GM12878 (cell line): ENCODE measurements around the gene NTPCR. TPM values are rescaled to one million over a fixed set of nuclear protein-coding genes. Genes with fewer than 3 reads are reported as not detected.

Experiments
- ATF7 ChIP-seq: fragments of 450-650 bp; IDR thresholded peaks from 2 replicates; pipeline ENCODE4 v1.6.1; 2016; ENCODE audit warnings: low read depth, mild to moderate bottlenecking
- BACH1 ChIP-seq: fragments of 450-650 bp; IDR thresholded peaks from 2 replicates; pipeline ENCODE4 v1.6.1; 2017; ENCODE audit warnings: mild to moderate bottlenecking, borderline replicate concordance
- CBX3 ChIP-seq: fragments of 200-600 bp; sonication (generic); IDR thresholded peaks from 2 replicates; pipeline ENCODE4 v1.6.1; 2016; ENCODE audit warnings: low read depth, borderline replicate concordance
- E2F8 ChIP-seq: fragments of 450-650 bp; IDR thresholded peaks from 2 replicates; pipeline ENCODE4 v1.6.1; 2018; ENCODE audit warnings: mild to moderate bottlenecking, low read depth, moderate library complexity; ENCODE audit not compliant: partially characterized antibody
- EED ChIP-seq: sonication (generic); IDR thresholded peaks from 2 replicates; pipeline ENCODE4 v1.6.1; 2016; ENCODE audit warnings: antibody characterized with exemption, low read depth
- EP300 ChIP-seq, 2 experiments: fragments of 150-350 bp in 1 of 2; IDR thresholded peaks; 2 replicates each; pipeline ENCODE4 v1.6.1; 2011 to 2012; ENCODE audit warnings: low read depth in 2 of 2, low read length in 2 of 2, borderline replicate concordance in 1 of 2, improper control_type of control experiment in 1 of 2, inconsistent platforms in 1 of 2; ENCODE audit not compliant: control insufficient read depth in 1 of 2
- ETV6 ChIP-seq, 2 experiments: fragments of 450-650 bp in 1 of 2; IDR thresholded peaks in 1 of 2; conservative IDR thresholded peaks in 1 of 2; 2 replicates each; pipeline ENCODE4 v1.6.1; 2014; ENCODE audit warnings: antibody characterized with exemption in 1 of 2, borderline replicate concordance in 1 of 2, low read depth in 1 of 2, mild to moderate bottlenecking in 1 of 2, moderate library complexity in 1 of 2
- FOXM1 ChIP-seq: IDR thresholded peaks from 2 replicates; pipeline ENCODE4 v1.6.1; 2012; ENCODE audit warnings: low read depth, mild to moderate bottlenecking, inconsistent platforms, low read length, moderate library complexity
- HDGF ChIP-seq: fragments of 450-650 bp; IDR thresholded peaks from 2 replicates; pipeline ENCODE4 v1.6.1; 2016; ENCODE audit warnings: antibody characterized with exemption
- NR2F1 ChIP-seq: fragments of 450-650 bp; conservative IDR thresholded peaks from 2 replicates; pipeline ENCODE4 v1.6.1; 2017; ENCODE audit warnings: mild to moderate bottlenecking
- PAX5 ChIP-seq: IDR thresholded peaks from 2 replicates; pipeline ENCODE4 v1.6.1; 2011; ENCODE audit warnings: low read depth, low read length, borderline replicate concordance
- POLR2A ChIP-seq: IDR thresholded peaks from 2 replicates; pipeline ENCODE4 v1.6.1; 2011; ENCODE audit warnings: low read depth, mild to moderate bottlenecking, low read length
- RELA ChIP-seq: fragments of 450-650 bp; IDR thresholded peaks from 2 replicates; pipeline ENCODE4 v1.8.0; 2014; ENCODE audit warnings: borderline replicate concordance; ENCODE audit not compliant: partially characterized antibody
- RUNX3 ChIP-seq: IDR thresholded peaks from 2 replicates; pipeline ENCODE4 v1.6.1; 2012; ENCODE audit warnings: low read length, inconsistent platforms
- SRF ChIP-seq, 2 experiments: IDR thresholded peaks; 2 replicates each; pipeline ENCODE4 v1.6.1; 2011; ENCODE audit warnings: low read depth in 2 of 2, low read length in 2 of 2, mild to moderate bottlenecking in 1 of 2, moderate library complexity in 1 of 2
- STAT3 ChIP-seq: IDR thresholded peaks from 2 replicates; pipeline ENCODE4 v1.6.1; 2011; ENCODE audit warnings: low read depth, low read length, improper control_type of control experiment
- ZBTB33 ChIP-seq: fragments of 450-650 bp; IDR thresholded peaks from 2 replicates; pipeline ENCODE4 v1.6.1; 2017; ENCODE audit warnings: mild to moderate bottlenecking
- ZNF207 ChIP-seq: fragments of 450-650 bp; IDR thresholded peaks from 2 replicates; pipeline ENCODE4 v1.6.1; 2014; ENCODE audit warnings: antibody characterized with exemption, mild to moderate bottlenecking, borderline replicate concordance
- ZNF217 ChIP-seq: fragments of 450-650 bp; IDR thresholded peaks from 2 replicates; pipeline ENCODE4 v1.6.1; 2017; ENCODE audit warnings: antibody characterized with exemption, mild to moderate bottlenecking
- ZNF687 ChIP-seq: fragments of 450-650 bp; IDR thresholded peaks from 2 replicates; pipeline ENCODE4 v1.6.1; 2017; ENCODE audit warnings: mild to moderate bottlenecking, moderate library complexity
- ZZZ3 ChIP-seq: IDR thresholded peaks from 2 replicates; pipeline ENCODE4 v1.6.1; 2011; ENCODE audit warnings: low read depth; ENCODE audit not compliant: control insufficient read depth, insufficient read length
- polyA plus RNA-seq, 11 experiments: library from polyadenylated mRNA; depleted of rRNA in 4 of 11; unstranded in 6 of 11; stranded (reverse) in 5 of 11; fragments of >200 nt; fragmentation: Nextera tagmentation in 4 of 11; fragmentation: Illumina TruSeq in 1 of 11; extraction: Ambion mirVana in 4 of 11; extraction: Trizol in 1 of 11; gene quantifications; 1 replicate in 1 of 11; 2 replicates in 10 of 11; pipeline versions ENCODE4 v1.2.1 to v1.2.3, GENCODE V29; 2011 to 2016; ENCODE audit warnings: inconsistent platforms in 2 of 11, missing spikeins in 2 of 11, low read depth in 1 of 11
- total RNA-seq, 4 experiments: library from RNA; depleted of rRNA in 3 of 4; stranded (reverse); fragments of >200 nt in 3 of 4; fragmentation: Illumina TruSeq in 1 of 4; extraction: Trizol in 1 of 4; gene quantifications; 2 replicates each; pipeline versions ENCODE4 v1.2.1 to v1.2.3, GENCODE V29; 2013 to 2021
- TF ChIP-seq, protein P1 (sequence below): fragments of 450-650 bp; IDR thresholded peaks from 2 replicates; pipeline ENCODE4 v1.6.1; 2014; ENCODE audit warnings: mild to moderate bottlenecking

The NTPCR gene
- total and polyA plus RNA-seq, 10 of the 15 experiments (the other 5 are each of a cell fraction or from before 2014, with no cell fraction given): 25.4 to 109 (median 56.6) TPM

GRCh38 chr1:232943679-232944252 is 6.6 kb upstream of the NTPCR start (continued):
- peak; percentile 27; the same call in 1 of the 2 replicates for TF ChIP-seq ZNF687
- TF ChIP-seq BACH1: no peak
- no peak for TF ChIP-seq ZNF217
- TF ChIP-seq PAX5: 0 out of 2 replicates have a peak, but pooled peaks have one; percentile 17
- no peak for TF ChIP-seq E2F8
- peak; percentile 35 for TF ChIP-seq RUNX3
- TF ChIP-seq, protein P1, sequence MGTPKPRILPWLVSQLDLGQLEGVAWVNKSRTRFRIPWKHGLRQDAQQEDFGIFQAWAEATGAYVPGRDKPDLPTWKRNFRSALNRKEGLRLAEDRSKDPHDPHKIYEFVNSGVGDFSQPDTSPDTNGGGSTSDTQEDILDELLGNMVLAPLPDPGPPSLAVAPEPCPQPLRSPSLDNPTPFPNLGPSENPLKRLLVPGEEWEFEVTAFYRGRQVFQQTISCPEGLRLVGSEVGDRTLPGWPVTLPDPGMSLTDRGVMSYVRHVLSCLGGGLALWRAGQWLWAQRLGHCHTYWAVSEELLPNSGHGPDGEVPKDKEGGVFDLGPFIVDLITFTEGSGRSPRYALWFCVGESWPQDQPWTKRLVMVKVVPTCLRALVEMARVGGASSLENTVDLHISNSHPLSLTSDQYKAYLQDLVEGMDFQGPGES: no peak
- no peak for TF ChIP-seq STAT3
- TF ChIP-seq ZZZ3: no peak
- TF ChIP-seq ATF7: peak; percentile 28; the same call in 1 of the 2 replicates
- TF ChIP-seq ZNF207: no peak
- no peak for TF ChIP-seq EP300 (IDR thresholded peaks at IDR 0.05; ENCODE audit: borderline replicate concordance in 1 of 2, control insufficient read depth in 1 of 2, low read depth in 2 of 2, low read length in 2 of 2)
- 0 out of 2 replicates have a peak, but pooled peaks have one; percentile 29 for TF ChIP-seq EED
- no peak; the same call in 1 of the 2 replicates for TF ChIP-seq NR2F1
- TF ChIP-seq ETV6 (conservative IDR thresholded peaks at IDR 0.05 in 1 of 2, IDR thresholded peaks at IDR 0.05 in 1 of 2; ENCODE audit: borderline replicate concordance in 1 of 2, low read depth in 1 of 2): no peak
- no peak for TF ChIP-seq ZBTB33
- TF ChIP-seq POLR2A: no peak
- TF ChIP-seq HDGF: no peak
- no peak for TF ChIP-seq SRF (IDR thresholded peaks at IDR 0.05; ENCODE audit: low read depth in 2 of 2, low read length in 2 of 2)
- no peak for TF ChIP-seq CBX3
- TF ChIP-seq RELA: no peak
- TF ChIP-seq FOXM1: no peak
